ENCODE measurements around the gene SEMA3C. TPM values are rescaled to one million over a fixed set of nuclear protein-coding genes. Genes with fewer than 3 reads are reported as not detected.

Gene SEMA3C
- total RNA-seq, 4 donors from 2014 or later, result 117 to 181 (median 158) TPM

DNA sequence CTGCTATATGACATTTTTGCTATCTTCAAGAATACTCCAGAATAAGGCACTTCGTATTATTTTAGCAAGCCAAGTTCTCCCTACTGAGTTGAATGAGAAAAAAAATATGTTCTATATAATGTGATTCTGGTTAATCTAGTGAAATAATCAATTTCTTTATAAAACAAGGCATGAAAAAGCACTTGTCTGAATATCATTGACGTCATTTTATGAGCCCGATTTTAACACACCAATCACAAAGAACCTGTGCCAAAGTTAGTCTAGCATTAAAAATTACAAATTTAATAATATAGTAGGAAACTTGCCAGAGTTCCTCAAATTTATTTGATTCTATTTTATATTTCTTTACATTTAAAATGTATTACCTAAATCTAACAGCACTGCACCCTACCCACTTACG is 155.1 kb downstream of the SEMA3C start:
- intact Hi-C loops (cut with DNase I), result no loop called here
- TF ChIP-seq POLR2AphosphoS5 (IDR thresholded peaks at IDR 0.05) (no peak), EP300 (IDR thresholded peaks at IDR 0.05) (no peak), POLR2A (IDR thresholded peaks at IDR 0.05; ENCODE audit: low read depth) (no peak), CTCF (IDR thresholded peaks at IDR 0.05) (no peak)
- H3K4me1 ChIP-seq, result peaks cover 3 to 44% (median 39%) of the 10 kb centered on the region in 4 donors
- no peak for DNase-seq (ENCODE audit: extremely low spot score)
- H3K4me3 ChIP-seq, result no peak overlapping the region
- WGBS, result 73% methylated on average over 4 of the region's 4 CpGs
- H3K36me3 ChIP-seq, result no peaks in the 10 kb centered on the region
- no peaks in the 10 kb centered on the region for H3K9me3 ChIP-seq
- H3K27ac ChIP-seq (replicated peaks in 1 of 4), result peak overlapping the region in 1 of 4 donors; percentile 39
- no peaks in the 10 kb centered on the region for H3K27me3 ChIP-seq

GRCh38 chr7:80763289-80763688 is 155.6 kb downstream of the SEMA3C start:
- Histone ChIP-seq H3K4me1 (peaks cover 3 to 44% (median 39%) of the 10 kb centered on the region in 4 donors), H3K27ac (replicated peaks in 1 of 4) (peak overlapping the region in 2 of 4 donors; percentile 33 to 39), H3K27me3 (no peaks in the 10 kb centered on the region), H3K4me3 (no peak overlapping the region), H3K9me3 (no peaks in the 10 kb centered on the region), H3K36me3 (peaks cover 0 to under 1% (median 0%) of the 10 kb centered on the region in 4 donors)
- WGBS, result 38% methylated on average over 1 of the region's 1 CpG
- no peak for DNase-seq (ENCODE audit: extremely low spot score)
- TF ChIP-seq POLR2AphosphoS5 (IDR thresholded peaks at IDR 0.05), result no peak
- no peak for TF ChIP-seq POLR2A (IDR thresholded peaks at IDR 0.05; ENCODE audit: low read depth)
- TF ChIP-seq EP300 (IDR thresholded peaks at IDR 0.05), result no peak
- no peak for TF ChIP-seq CTCF (IDR thresholded peaks at IDR 0.05)
- intact Hi-C loops (cut with DNase I), result no loop called here

- intact Hi-C loops (cut with DNase I), result no loop called here
- WGBS, result 62% methylated on average over 4 of the region's 4 CpGs
- H3K27me3 ChIP-seq, result no peaks in the 10 kb centered on the region
- peaks cover 3 to 30% (median 24%) of the 10 kb centered on the region in 4 donors for H3K4me1 ChIP-seq
- H3K27ac ChIP-seq (replicated peaks in 1 of 4), result no peak overlapping the region
- no peak for DNase-seq (ENCODE audit: extremely low spot score)
- peaks cover 0 to 24% (median 0%) of the 10 kb centered on the region in 4 donors for H3K36me3 ChIP-seq
- no peak for TF ChIP-seq POLR2AphosphoS5 (IDR thresholded peaks at IDR 0.05)
- TF ChIP-seq CTCF (IDR thresholded peaks at IDR 0.05), result no peak
- TF ChIP-seq EP300 (IDR thresholded peaks at IDR 0.05), result no peak
- no peak for TF ChIP-seq POLR2A (IDR thresholded peaks at IDR 0.05; ENCODE audit: low read depth)
- H3K4me3 ChIP-seq, result no peak overlapping the region
- no peaks in the 10 kb centered on the region for H3K9me3 ChIP-seq
Measured at GRCh38 chr7:80760292-80760691, 158.6 kb downstream of the SEMA3C start.

GRCh38 chr7:80752954-80753690 is 165.7 kb downstream of the SEMA3C start:
- peaks cover 0 to 13% (median 6%) of the 10 kb centered on the region in 4 donors for H3K4me1 ChIP-seq
- H3K4me3 ChIP-seq, result no peak overlapping the region
- WGBS, result 90% methylated on average over 6 of the region's 6 CpGs
- DNase-seq (ENCODE audit: extremely low spot score), result no peak
- H3K9me3 ChIP-seq, result no peaks in the 10 kb centered on the region
- TF ChIP-seq POLR2AphosphoS5 (IDR thresholded peaks at IDR 0.05), result no peak
- TF ChIP-seq POLR2A (IDR thresholded peaks at IDR 0.05; ENCODE audit: low read depth), result no peak
- no peak for TF ChIP-seq CTCF (IDR thresholded peaks at IDR 0.05)
- TF ChIP-seq EP300 (IDR thresholded peaks at IDR 0.05), result no peak
- H3K27ac ChIP-seq (replicated peaks in 1 of 4), result no peak overlapping the region
- H3K36me3 ChIP-seq, result peaks cover 0 to 31% (median 3%) of the 10 kb centered on the region in 4 donors
- intact Hi-C loops (cut with DNase I), result no loop called here
- H3K27me3 ChIP-seq, result no peaks in the 10 kb centered on the region
